Measurements from ENCODE around the gene KLRF2.

The KLRF2 gene

DNA sequence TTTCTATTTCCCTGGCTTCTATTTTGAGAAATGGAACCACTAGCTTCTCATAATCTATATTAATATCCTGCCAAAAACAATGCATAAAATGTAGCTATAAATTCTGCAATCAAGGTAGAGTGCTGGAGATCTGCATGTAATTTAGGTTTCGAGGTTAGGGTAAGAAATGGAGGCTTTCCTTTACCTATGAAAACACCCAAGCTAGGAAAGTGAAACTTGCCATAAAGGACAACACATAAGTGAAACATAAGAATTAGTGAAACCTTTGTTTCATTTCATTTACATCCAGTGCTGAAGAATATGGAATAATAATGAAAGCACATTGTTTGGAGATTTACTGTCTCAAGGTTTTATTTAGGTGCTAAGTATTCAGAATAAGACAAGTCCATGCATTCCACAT lies 41.1 kb downstream of the KLRF2 start:
- no CpG with 5 or more reads among the region's 1 CpG for WGBS (ENCODE audit: extremely low coverage, insufficient coverage, insufficient read length)

DNA sequence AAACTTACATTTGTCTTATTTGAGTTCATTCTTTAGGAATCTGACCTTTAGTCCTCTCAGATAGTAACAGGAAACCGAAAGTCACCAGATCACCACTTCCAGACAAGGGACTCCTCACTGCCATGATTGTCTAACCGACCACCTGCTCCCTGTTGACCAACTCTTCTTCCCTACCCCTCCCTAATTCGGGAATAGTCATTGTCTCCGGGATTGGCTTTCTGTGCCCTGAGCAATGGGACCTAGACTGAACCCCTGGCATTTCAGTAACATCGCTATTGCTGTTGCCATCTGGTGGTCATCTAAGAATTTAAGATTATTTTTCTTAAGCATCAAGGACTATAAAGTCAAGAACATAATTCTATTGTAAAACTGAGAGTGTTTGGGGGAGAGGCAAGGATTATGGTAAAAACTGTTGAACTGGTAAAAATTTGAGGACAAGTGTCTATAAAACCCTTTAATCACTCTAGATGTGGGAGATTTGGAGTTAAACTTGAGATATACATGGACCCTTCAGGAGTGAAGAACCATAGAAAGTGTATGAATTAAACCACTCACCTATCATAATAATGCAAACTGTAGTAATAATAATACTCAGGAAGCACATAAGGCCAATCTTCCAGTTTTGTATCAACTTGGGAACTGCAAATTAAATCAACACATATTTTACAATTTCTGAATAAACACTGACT lies 44.6 kb downstream of the KLRF2 start:
- no peak overlapping the region for H3K4me3 ChIP-seq (ENCODE audit: low read depth, low read length)
- no peak overlapping the region for H2BK12ac ChIP-seq (ENCODE audit: low read length)
- H4K12ac ChIP-seq (ENCODE audit: low read depth, low read length), result no peak overlapping the region
- no peak overlapping the region for H3K14ac ChIP-seq (ENCODE audit: low read length)
- H3K23ac ChIP-seq (ENCODE audit: low read length), result no peak overlapping the region
- peaks cover 2% of the 10 kb centered on the region in 2 experiments for H3K4me1 ChIP-seq (ENCODE audit: control insufficient read depth in 1 of 2, insufficient read depth in 2 of 2, low read length in 2 of 2)
- no peaks in the 10 kb centered on the region for H3K9me3 ChIP-seq (ENCODE audit: insufficient read depth, low read depth, low read length)
- H2AFZ ChIP-seq (ENCODE audit: insufficient read depth, low read length, poor library complexity), result no peak overlapping the region
- H3K79me1 ChIP-seq (ENCODE audit: low read length), result no peaks in the 10 kb centered on the region
- no CpG with 5 or more reads among the region's 5 CpGs for WGBS (ENCODE audit: extremely low coverage, insufficient coverage, insufficient read length)
- H4K8ac ChIP-seq (ENCODE audit: low read depth, low read length), result no peak overlapping the region
- DNase-seq, result peak in 1 of 2 donors; percentile 56
- no peak overlapping the region for H3K4ac ChIP-seq (ENCODE audit: low read depth, low read length)
- H2BK5ac ChIP-seq (ENCODE audit: low read depth, low read length, poor library complexity), result no peak overlapping the region
- H2AK5ac ChIP-seq (ENCODE audit: low read length), result no peak overlapping the region
- no peak overlapping the region for H3K18ac ChIP-seq (ENCODE audit: low read length)
- no peak overlapping the region for H4K91ac ChIP-seq (ENCODE audit: low read depth, low read length)
- H2BK120ac ChIP-seq (ENCODE audit: insufficient read depth, low read length, poor library complexity), result no peak overlapping the region
- no peak overlapping the region for H3K27ac ChIP-seq (ENCODE audit: low read depth, low read length)
- H3K9ac ChIP-seq (ENCODE audit: low read length), result no peak overlapping the region
- no peaks in the 10 kb centered on the region for H3K27me3 ChIP-seq (ENCODE audit: insufficient read depth, low read length)
- H3K4me2 ChIP-seq (ENCODE audit: low read length), result no peak overlapping the region
- no peaks in the 10 kb centered on the region for H3K79me2 ChIP-seq (ENCODE audit: control insufficient read depth, insufficient read depth, low read length, poor library complexity)
- no peaks in the 10 kb centered on the region for H3K36me3 ChIP-seq (ENCODE audit: control insufficient read depth in 1 of 2, insufficient read depth in 2 of 2, low read length in 2 of 2)

More for the DNA sequence above, 41.1 kb downstream of the KLRF2 start:
- Histone ChIP-seq H3K79me1 (ENCODE audit: low read length) (no peaks in the 10 kb centered on the region), H2AFZ (ENCODE audit: insufficient read depth, low read length, poor library complexity) (no peak overlapping the region), H3K36me3 (ENCODE audit: control insufficient read depth in 1 of 2, insufficient read depth in 2 of 2, low read length in 2 of 2) (no peaks in the 10 kb centered on the region), H3K18ac (ENCODE audit: low read length) (no peak overlapping the region), H2BK12ac (ENCODE audit: low read length) (no peak overlapping the region), H3K14ac (ENCODE audit: low read length) (no peak overlapping the region), H2BK120ac (ENCODE audit: insufficient read depth, low read length, poor library complexity) (no peak overlapping the region), H3K4me2 (ENCODE audit: low read length) (no peak overlapping the region), H3K23ac (ENCODE audit: low read length) (no peak overlapping the region), H3K4me3 (ENCODE audit: low read depth, low read length) (no peak overlapping the region), H3K79me2 (ENCODE audit: control insufficient read depth, insufficient read depth, low read length, poor library complexity) (no peaks in the 10 kb centered on the region), H4K91ac (ENCODE audit: low read depth, low read length) (no peak overlapping the region), H3K4ac (ENCODE audit: low read depth, low read length) (no peak overlapping the region), H3K27ac (ENCODE audit: low read depth, low read length) (no peak overlapping the region), H3K9ac (ENCODE audit: low read length) (no peak overlapping the region), H3K9me3 (ENCODE audit: insufficient read depth, low read depth, low read length) (no peaks in the 10 kb centered on the region), H3K4me1 (ENCODE audit: control insufficient read depth in 1 of 2, insufficient read depth in 2 of 2, low read length in 2 of 2) (peaks cover 2% of the 10 kb centered on the region in 2 experiments), H4K12ac (ENCODE audit: low read depth, low read length) (no peak overlapping the region), H3K27me3 (ENCODE audit: insufficient read depth, low read length) (no peaks in the 10 kb centered on the region), H2AK5ac (ENCODE audit: low read length) (no peak overlapping the region), H4K8ac (ENCODE audit: low read depth, low read length) (no peak overlapping the region), H2BK5ac (ENCODE audit: low read depth, low read length, poor library complexity) (no peak overlapping the region)
- DNase-seq, result no peak

DNA sequence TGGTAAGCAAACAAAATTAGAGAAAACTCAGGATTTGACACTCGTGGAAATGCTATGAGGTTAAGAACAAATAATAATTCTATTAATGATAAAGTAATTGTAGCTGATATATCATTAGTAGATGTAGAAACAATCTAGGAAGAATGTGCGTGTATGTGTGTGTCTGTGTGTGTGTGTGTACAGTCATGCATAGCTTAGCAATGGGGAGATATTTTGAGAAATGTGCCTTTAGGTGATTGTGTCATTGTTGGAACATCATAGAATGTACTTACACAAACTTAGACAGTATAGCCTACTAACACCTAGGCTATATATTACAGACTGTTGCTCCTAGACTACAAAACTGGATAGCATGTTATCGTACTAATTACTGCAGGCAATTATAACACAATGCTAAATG lies 45.6 kb downstream of the KLRF2 start:
- no peaks in the 10 kb centered on the region for H3K79me1 ChIP-seq (ENCODE audit: low read length)
- no peak overlapping the region for H3K14ac ChIP-seq (ENCODE audit: low read length)
- no peak overlapping the region for H3K27ac ChIP-seq (ENCODE audit: low read depth, low read length)
- peaks cover 2% of the 10 kb centered on the region in 2 experiments for H3K4me1 ChIP-seq (ENCODE audit: control insufficient read depth in 1 of 2, insufficient read depth in 2 of 2, low read length in 2 of 2)
- H3K4me3 ChIP-seq (ENCODE audit: low read depth, low read length), result no peak overlapping the region
- H3K4me2 ChIP-seq (ENCODE audit: low read length), result no peak overlapping the region
- H3K18ac ChIP-seq (ENCODE audit: low read length), result no peak overlapping the region
- H4K91ac ChIP-seq (ENCODE audit: low read depth, low read length), result no peak overlapping the region
- H2BK12ac ChIP-seq (ENCODE audit: low read length), result no peak overlapping the region
- no peaks in the 10 kb centered on the region for H3K9me3 ChIP-seq (ENCODE audit: insufficient read depth, low read depth, low read length)
- H3K36me3 ChIP-seq (ENCODE audit: control insufficient read depth in 1 of 2, insufficient read depth in 2 of 2, low read length in 2 of 2), result no peaks in the 10 kb centered on the region
- H3K4ac ChIP-seq (ENCODE audit: low read depth, low read length), result no peak overlapping the region
- H3K9ac ChIP-seq (ENCODE audit: low read length), result no peak overlapping the region
- no CpG with 5 or more reads among the region's 3 CpGs for WGBS (ENCODE audit: extremely low coverage, insufficient coverage, insufficient read length)
- H2BK5ac ChIP-seq (ENCODE audit: low read depth, low read length, poor library complexity), result no peak overlapping the region
- DNase-seq, result peak in 1 of 2 donors; percentile 58
- no peaks in the 10 kb centered on the region for H3K27me3 ChIP-seq (ENCODE audit: insufficient read depth, low read length)
- no peak overlapping the region for H2AFZ ChIP-seq (ENCODE audit: insufficient read depth, low read length, poor library complexity)
- no peaks in the 10 kb centered on the region for H3K79me2 ChIP-seq (ENCODE audit: control insufficient read depth, insufficient read depth, low read length, poor library complexity)
- no peak overlapping the region for H2AK5ac ChIP-seq (ENCODE audit: low read length)
- H4K8ac ChIP-seq (ENCODE audit: low read depth, low read length), result no peak overlapping the region
- H3K23ac ChIP-seq (ENCODE audit: low read length), result no peak overlapping the region
- H4K12ac ChIP-seq (ENCODE audit: low read depth, low read length), result no peak overlapping the region
- no peak overlapping the region for H2BK120ac ChIP-seq (ENCODE audit: insufficient read depth, low read length, poor library complexity)

DNA sequence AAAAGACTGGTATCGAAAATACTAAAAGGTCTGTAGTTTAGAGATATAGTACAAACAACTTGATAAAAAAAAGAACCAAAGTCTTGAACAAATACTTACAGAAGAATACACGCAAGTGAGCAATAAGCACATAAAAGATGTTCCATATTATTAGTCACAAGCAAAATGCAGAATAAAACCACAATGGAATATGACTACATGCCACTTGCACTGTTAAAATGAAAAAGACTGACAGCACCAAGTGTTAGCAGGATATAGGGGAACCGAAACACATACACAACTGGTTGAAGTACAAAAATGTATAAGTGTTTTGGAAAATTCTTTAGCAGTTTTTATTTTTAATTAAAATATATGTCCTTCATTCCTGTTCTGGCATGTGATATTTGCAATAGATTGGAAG lies 47.3 kb downstream of the KLRF2 start:
- WGBS (ENCODE audit: extremely low coverage, insufficient coverage, insufficient read length), result no CpG with 5 or more reads among the region's 3 CpGs
- no peak overlapping the region for H3K4me2 ChIP-seq (ENCODE audit: low read length)
- no peak overlapping the region for H2BK12ac ChIP-seq (ENCODE audit: low read length)
- H4K8ac ChIP-seq (ENCODE audit: low read depth, low read length), result no peak overlapping the region
- H2BK5ac ChIP-seq (ENCODE audit: low read depth, low read length, poor library complexity), result no peak overlapping the region
- no peak overlapping the region for H3K14ac ChIP-seq (ENCODE audit: low read length)
- no peak overlapping the region for H4K91ac ChIP-seq (ENCODE audit: low read depth, low read length)
- peaks cover 2% of the 10 kb centered on the region in 2 experiments for H3K4me1 ChIP-seq (ENCODE audit: control insufficient read depth in 1 of 2, insufficient read depth in 2 of 2, low read length in 2 of 2)
- no peak overlapping the region for H4K12ac ChIP-seq (ENCODE audit: low read depth, low read length)
- no peak overlapping the region for H3K4me3 ChIP-seq (ENCODE audit: low read depth, low read length)
- H3K4ac ChIP-seq (ENCODE audit: low read depth, low read length), result no peak overlapping the region
- no peaks in the 10 kb centered on the region for H3K79me2 ChIP-seq (ENCODE audit: control insufficient read depth, insufficient read depth, low read length, poor library complexity)
- H3K9ac ChIP-seq (ENCODE audit: low read length), result no peak overlapping the region
- no peak for DNase-seq
- H3K36me3 ChIP-seq (ENCODE audit: control insufficient read depth in 1 of 2, insufficient read depth in 2 of 2, low read length in 2 of 2), result no peaks in the 10 kb centered on the region
- H3K27me3 ChIP-seq (ENCODE audit: insufficient read depth, low read length), result no peaks in the 10 kb centered on the region
- no peaks in the 10 kb centered on the region for H3K79me1 ChIP-seq (ENCODE audit: low read length)
- H2AFZ ChIP-seq (ENCODE audit: insufficient read depth, low read length, poor library complexity), result no peak overlapping the region
- H3K9me3 ChIP-seq (ENCODE audit: insufficient read depth, low read depth, low read length), result no peaks in the 10 kb centered on the region
- H3K27ac ChIP-seq (ENCODE audit: low read depth, low read length), result no peak overlapping the region
- no peak overlapping the region for H2BK120ac ChIP-seq (ENCODE audit: insufficient read depth, low read length, poor library complexity)
- no peak overlapping the region for H2AK5ac ChIP-seq (ENCODE audit: low read length)
- no peak overlapping the region for H3K23ac ChIP-seq (ENCODE audit: low read length)
- no peak overlapping the region for H3K18ac ChIP-seq (ENCODE audit: low read length)

Measured in trophoblast cell (in vitro differentiated cells and primary cell).